Measurements from ENCODE around the gene DNM2.

Gene DNM2

DNA sequence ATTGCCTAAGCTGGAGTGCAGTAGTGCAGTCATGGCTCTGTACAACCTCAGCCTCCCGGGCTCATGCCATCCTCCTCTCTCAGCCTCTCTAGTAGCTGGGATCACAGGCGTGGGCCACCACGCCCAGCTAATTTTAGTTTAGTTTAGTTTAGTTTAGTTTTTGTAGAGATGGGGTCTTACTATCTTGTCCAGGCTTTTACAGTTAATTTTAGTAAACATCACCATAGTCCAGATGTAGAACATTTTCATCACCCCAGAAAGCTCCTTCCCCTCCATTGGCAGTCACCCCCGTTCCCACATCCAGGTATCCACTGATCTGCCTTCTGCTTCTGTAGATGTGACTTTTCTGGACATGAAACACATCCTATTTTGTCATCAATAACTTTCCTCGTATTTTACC lies 41.1 kb downstream of the DNM2 start:
- TF ChIP-seq SIN3A (IDR thresholded peaks at IDR 0.05; ENCODE audit: borderline replicate concordance, insufficient read depth, low read length) (no peak), FOXP2 (optimal IDR thresholded peaks at IDR 0.05; ENCODE audit: borderline replicate concordance, extremely low read depth, extremely low read length, insufficient read depth) (no peak), POLR2AphosphoS5 (IDR thresholded peaks at IDR 0.05; ENCODE audit: low read depth, low read length) (no peak), TAF1 (IDR thresholded peaks at IDR 0.05; ENCODE audit: borderline replicate concordance, insufficient read depth, low read length) (no peak)
- TF ChIP-seq, protein P1, sequence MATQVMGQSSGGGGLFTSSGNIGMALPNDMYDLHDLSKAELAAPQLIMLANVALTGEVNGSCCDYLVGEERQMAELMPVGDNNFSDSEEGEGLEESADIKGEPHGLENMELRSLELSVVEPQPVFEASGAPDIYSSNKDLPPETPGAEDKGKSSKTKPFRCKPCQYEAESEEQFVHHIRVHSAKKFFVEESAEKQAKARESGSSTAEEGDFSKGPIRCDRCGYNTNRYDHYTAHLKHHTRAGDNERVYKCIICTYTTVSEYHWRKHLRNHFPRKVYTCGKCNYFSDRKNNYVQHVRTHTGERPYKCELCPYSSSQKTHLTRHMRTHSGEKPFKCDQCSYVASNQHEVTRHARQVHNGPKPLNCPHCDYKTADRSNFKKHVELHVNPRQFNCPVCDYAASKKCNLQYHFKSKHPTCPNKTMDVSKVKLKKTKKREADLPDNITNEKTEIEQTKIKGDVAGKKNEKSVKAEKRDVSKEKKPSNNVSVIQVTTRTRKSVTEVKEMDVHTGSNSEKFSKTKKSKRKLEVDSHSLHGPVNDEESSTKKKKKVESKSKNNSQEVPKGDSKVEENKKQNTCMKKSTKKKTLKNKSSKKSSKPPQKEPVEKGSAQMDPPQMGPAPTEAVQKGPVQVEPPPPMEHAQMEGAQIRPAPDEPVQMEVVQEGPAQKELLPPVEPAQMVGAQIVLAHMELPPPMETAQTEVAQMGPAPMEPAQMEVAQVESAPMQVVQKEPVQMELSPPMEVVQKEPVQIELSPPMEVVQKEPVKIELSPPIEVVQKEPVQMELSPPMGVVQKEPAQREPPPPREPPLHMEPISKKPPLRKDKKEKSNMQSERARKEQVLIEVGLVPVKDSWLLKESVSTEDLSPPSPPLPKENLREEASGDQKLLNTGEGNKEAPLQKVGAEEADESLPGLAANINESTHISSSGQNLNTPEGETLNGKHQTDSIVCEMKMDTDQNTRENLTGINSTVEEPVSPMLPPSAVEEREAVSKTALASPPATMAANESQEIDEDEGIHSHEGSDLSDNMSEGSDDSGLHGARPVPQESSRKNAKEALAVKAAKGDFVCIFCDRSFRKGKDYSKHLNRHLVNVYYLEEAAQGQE (IDR thresholded peaks at IDR 0.05; ENCODE audit: insufficient read depth in 1 of 2, low read depth in 2 of 2, low read length in 2 of 2) = no peak

DNA sequence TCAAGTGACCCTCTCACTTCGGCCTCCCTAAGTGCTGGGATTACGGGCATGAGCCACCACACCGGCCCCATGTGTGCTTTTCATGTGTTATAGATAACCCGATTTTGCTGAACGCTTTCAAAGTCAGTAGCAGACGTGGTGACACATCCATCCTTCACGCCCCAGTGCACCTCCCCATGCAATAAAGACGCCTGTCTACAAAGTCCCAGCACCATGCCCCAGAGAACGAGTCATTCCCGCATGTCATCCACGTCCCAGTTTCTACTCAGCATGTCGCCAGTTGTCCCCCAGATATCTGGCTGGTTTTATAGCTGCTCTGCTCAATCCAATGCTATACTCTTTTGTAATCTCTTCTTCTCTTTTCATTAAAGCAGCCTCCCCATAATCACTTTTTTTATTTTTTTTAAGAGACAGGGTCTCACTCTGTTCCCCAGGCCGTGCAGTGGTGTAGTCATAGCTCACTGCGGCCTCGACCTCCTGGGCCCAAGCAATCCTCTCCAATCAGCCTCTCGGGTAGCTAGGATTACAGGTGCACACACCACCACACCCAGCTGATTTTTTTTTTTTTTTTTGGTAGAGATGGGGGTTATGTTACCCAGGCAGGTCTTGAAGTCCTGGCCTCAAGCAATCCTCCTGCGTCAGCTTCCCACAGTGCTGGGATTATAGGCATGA lies 42.5 kb downstream of the DNM2 start:
- TF ChIP-seq, protein P1 (IDR thresholded peaks at IDR 0.05; ENCODE audit: insufficient read depth in 1 of 2, low read depth in 2 of 2, low read length in 2 of 2) = no peak
- TF ChIP-seq FOXP2 (optimal IDR thresholded peaks at IDR 0.05; ENCODE audit: borderline replicate concordance, extremely low read depth, extremely low read length, insufficient read depth) (no peak), POLR2AphosphoS5 (IDR thresholded peaks at IDR 0.05; ENCODE audit: low read depth, low read length) (no peak), TAF1 (IDR thresholded peaks at IDR 0.05; ENCODE audit: borderline replicate concordance, insufficient read depth, low read length) (no peak), SIN3A (IDR thresholded peaks at IDR 0.05; ENCODE audit: borderline replicate concordance, insufficient read depth, low read length) (no peak)

- TF ChIP-seq SIN3A (IDR thresholded peaks at IDR 0.05; ENCODE audit: borderline replicate concordance, insufficient read depth, low read length) (no peak), TAF1 (IDR thresholded peaks at IDR 0.05; ENCODE audit: borderline replicate concordance, insufficient read depth, low read length) (no peak), FOXP2 (optimal IDR thresholded peaks at IDR 0.05; ENCODE audit: borderline replicate concordance, extremely low read depth, extremely low read length, insufficient read depth) (no peak), POLR2AphosphoS5 (IDR thresholded peaks at IDR 0.05; ENCODE audit: low read depth, low read length) (no peak)
- TF ChIP-seq, protein P1 (IDR thresholded peaks at IDR 0.05; ENCODE audit: insufficient read depth in 1 of 2, low read depth in 2 of 2, low read length in 2 of 2) = no peak
Observed at GRCh38 chr19:10761443-10762250, 43.8 kb downstream of the DNM2 start.

- no peak for TF ChIP-seq POLR2AphosphoS5 (IDR thresholded peaks at IDR 0.05; ENCODE audit: low read depth, low read length)
- no peak for TF ChIP-seq SIN3A (IDR thresholded peaks at IDR 0.05; ENCODE audit: borderline replicate concordance, insufficient read depth, low read length)
- TF ChIP-seq, protein P1 (IDR thresholded peaks at IDR 0.05; ENCODE audit: insufficient read depth in 1 of 2, low read depth in 2 of 2, low read length in 2 of 2) = no peak
- no peak for TF ChIP-seq FOXP2 (optimal IDR thresholded peaks at IDR 0.05; ENCODE audit: borderline replicate concordance, extremely low read depth, extremely low read length, insufficient read depth)
Observed at GRCh38 chr19:10762656-10763055, 44.8 kb downstream of the DNM2 start.
